Endothelial cell of umbilical vein (primary cell): Measurements from ENCODE around the gene BET1.

Experiments used
- EZH2 ChIP-seq: IDR thresholded peaks from 2 replicates; pipeline ENCODE4 v1.6.1; 2012; ENCODE audit warnings: borderline replicate concordance, low read depth, mild to moderate bottlenecking, moderate library complexity, low read length, inconsistent platforms; ENCODE audit not compliant: severe bottlenecking
- JUN ChIP-seq: IDR thresholded peaks from 2 replicates; pipeline ENCODE4 v1.6.1; 2011; ENCODE audit warnings: borderline replicate concordance, low read depth; ENCODE audit not compliant: insufficient read length, insufficient read depth
- POLR2A ChIP-seq: IDR thresholded peaks from 2 replicates; pipeline ENCODE4 v1.6.1; 2012; ENCODE audit warnings: low read depth, mild to moderate bottlenecking, control low read depth, low read length
- POLR2AphosphoS5 ChIP-seq: IDR thresholded peaks from 2 replicates; pipeline ENCODE4 v1.6.1; 2012; ENCODE audit warnings: low read depth, mild to moderate bottlenecking, control low read depth, low read length, moderate library complexity; ENCODE audit not compliant: insufficient read depth
- TF ChIP-seq, protein P1 (sequence below), 2 donors: IDR thresholded peaks; 1 replicate in 1 of 2; 2 replicates in 1 of 2; pipeline ENCODE4 v1.5.1; 2011; ENCODE audit warnings: low read length in 2 of 2, mild to moderate bottlenecking in 2 of 2, moderate library complexity in 2 of 2, control low read depth in 1 of 2, inconsistent platforms in 1 of 2, low read depth in 1 of 2; ENCODE audit not compliant: insufficient read depth in 1 of 2; ENCODE audit errors: extremely low read depth in 1 of 2

DNA sequence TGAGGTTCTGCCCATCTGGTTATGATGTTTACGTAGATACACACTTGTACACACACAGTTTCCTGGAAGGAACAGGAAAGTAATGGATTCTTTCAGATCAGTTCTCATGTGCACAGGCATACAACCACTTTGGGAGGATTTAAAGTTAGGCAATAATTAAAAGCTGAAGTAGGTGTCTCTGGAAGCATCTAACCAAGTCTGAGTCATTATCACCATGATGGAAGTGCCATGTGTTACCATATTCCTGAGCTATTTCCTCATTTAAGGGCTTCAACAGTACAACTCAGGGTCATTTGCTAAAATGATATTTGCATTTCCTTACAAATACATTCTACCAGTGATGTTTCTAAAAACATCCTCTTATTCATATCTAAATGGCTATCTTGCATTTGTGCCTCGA lies 41.4 kb upstream of the BET1 start:
- TF ChIP-seq, protein P1, sequence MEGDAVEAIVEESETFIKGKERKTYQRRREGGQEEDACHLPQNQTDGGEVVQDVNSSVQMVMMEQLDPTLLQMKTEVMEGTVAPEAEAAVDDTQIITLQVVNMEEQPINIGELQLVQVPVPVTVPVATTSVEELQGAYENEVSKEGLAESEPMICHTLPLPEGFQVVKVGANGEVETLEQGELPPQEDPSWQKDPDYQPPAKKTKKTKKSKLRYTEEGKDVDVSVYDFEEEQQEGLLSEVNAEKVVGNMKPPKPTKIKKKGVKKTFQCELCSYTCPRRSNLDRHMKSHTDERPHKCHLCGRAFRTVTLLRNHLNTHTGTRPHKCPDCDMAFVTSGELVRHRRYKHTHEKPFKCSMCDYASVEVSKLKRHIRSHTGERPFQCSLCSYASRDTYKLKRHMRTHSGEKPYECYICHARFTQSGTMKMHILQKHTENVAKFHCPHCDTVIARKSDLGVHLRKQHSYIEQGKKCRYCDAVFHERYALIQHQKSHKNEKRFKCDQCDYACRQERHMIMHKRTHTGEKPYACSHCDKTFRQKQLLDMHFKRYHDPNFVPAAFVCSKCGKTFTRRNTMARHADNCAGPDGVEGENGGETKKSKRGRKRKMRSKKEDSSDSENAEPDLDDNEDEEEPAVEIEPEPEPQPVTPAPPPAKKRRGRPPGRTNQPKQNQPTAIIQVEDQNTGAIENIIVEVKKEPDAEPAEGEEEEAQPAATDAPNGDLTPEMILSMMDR (IDR thresholded peaks at IDR 0.05; ENCODE audit: extremely low read depth in 1 of 2, insufficient read depth in 1 of 2, low read depth in 1 of 2, low read length in 2 of 2) = no peak
- TF ChIP-seq EZH2 (no peak), POLR2A (no peak), JUN (no peak), POLR2AphosphoS5 (no peak)
